NCI-H748 treated with DMSO at 0.1 percent for 48 hours (cell line): ENCODE data around the gene MTX2.

ENCODE experiments used
- DNase-seq: peaks from one replicate; lab custom pipeline; 2025; lab: John Stamatoyannopoulos, UW

The MTX2 gene

DNA sequence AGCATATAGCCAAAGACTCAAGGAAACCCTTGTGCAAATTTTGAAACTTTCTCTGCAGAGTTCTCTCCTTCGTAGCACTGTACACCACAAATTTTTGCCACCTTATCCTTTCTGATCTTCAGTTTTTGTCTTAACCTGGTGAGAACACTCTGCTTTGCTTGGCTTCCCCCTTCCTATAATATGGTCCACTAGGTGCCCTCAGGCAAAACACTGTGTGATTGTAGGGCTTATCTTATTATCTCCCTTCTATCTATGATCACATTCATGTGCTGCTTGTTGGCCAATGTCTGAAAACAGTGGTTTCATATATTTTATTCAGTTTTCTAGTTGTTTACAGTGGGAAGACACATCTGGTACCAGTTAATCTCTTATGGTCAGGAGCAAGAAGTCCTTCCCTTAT lies 111.1 kb downstream of the MTX2 start:
- DNase-seq: no peak

DNA sequence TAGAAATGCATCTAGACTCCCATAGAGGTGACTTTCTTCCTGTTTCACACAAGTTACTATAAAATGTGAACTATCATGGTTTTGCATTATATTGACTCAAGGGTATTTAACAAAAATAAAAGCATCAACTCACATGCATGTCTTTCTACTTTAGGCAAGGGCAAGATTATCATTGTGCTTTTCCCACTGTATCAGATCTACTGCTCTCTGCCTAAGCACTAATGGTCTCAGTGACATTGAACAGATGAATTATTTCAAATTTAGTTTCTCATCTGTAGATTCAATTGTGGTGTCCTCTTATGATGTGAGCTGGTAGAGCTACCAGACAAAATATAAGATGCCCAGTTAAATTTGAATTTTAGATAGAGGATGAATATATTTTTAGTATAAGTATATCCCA lies 113.9 kb downstream of the MTX2 start:
- DNase-seq: no peak

- DNase-seq: no peak
These were observed 114.7 kb downstream of the MTX2 start for GRCh38 chr2:176383836-176384442.

GRCh38 chr2:176385219-176385759 lies 116.0 kb downstream of the MTX2 start:
- no peak for DNase-seq

- no peak for DNase-seq
These were observed 116.6 kb downstream of the MTX2 start for GRCh38 chr2:176385838-176386237.
